ENCODE measurements around the gene HECTD1.
"Not testable (repeated sequence)": the region's sequence is repeated elsewhere in the genome, so short reads cannot be mapped to it uniquely, and the experiment has no call there.

The HECTD1 gene

DNA sequence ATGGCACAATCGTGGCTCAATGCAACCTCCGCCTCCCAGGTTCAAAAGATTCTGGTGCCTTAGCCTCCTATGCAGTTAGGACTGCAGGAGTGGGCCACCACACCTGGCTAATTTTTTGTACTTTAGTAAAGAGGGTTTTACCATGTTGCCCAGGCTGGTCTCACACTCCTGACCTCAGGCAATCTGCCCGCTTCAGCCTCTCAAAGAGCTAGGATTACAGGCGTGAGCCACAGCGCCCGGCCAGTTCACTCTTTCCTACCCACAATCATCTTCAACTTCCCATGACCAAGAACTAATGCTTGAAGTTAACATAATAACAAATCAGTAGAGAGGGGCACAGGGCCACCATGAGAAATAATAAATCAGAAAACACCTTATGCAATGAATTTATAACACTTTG lies 82.4 kb downstream of the HECTD1 start:
- ATAC-seq: no peak
- H3K4me1 Mint-ChIP-seq: peaks cover 33% of the 10 kb centered on the region
- H3K27me3 Mint-ChIP-seq: no peaks in the 10 kb centered on the region
- no peak overlapping the region for H3K4me3 Mint-ChIP-seq
- peaks cover 62% of the 10 kb centered on the region for H3K36me3 Mint-ChIP-seq (ENCODE audit: low read depth)
- no peak overlapping the region for H3K27ac Mint-ChIP-seq
- no peaks in the 10 kb centered on the region for H3K9me3 Mint-ChIP-seq
- no peak for DNase-seq

DNA sequence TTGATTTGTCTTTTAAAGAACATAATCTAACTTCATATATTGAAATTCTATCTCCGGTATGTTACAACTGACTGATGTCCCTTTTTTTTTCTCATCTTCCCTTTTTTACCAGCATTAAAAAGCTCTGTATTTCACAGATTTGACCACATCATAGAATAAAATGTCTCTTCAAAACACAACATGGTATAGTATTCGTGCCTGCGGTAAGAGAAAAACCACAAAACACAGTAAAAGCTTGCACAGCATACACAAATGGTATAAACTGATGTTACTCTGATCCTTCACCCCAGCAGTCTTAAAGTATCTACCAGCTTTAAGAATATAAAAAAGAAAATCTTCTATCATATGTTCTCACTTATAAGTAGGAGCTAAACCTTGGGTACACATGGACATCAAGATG lies 83.4 kb downstream of the HECTD1 start:
- Mint-ChIP-seq H3K4me1 (peaks cover 32% of the 10 kb centered on the region), H3K36me3 (ENCODE audit: low read depth) (peaks cover 63% of the 10 kb centered on the region), H3K27me3 (no peaks in the 10 kb centered on the region), H3K9me3 (no peaks in the 10 kb centered on the region), H3K4me3 (no peak overlapping the region), H3K27ac (no peak overlapping the region)
- DNase-seq (no peak), ATAC-seq (peak; percentile 47)

DNA sequence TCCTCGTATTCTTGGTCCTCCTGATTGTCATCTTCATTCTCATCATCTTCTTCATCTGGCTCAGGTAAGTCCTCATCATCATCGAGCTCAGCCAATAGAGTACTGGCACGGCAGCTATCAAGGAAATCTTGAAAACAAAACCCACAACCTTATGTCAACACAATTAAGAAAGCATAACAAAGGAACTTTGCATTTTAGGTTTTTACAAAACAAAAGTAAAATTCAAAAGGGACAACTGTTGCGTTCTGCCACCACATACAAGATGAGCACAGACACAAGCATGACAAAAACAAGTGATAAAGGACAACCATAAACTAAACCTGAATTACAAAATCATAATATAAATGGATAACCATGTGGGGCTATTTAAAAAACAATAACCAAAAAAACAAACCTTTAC lies 84.7 kb downstream of the HECTD1 start:
- Mint-ChIP-seq H3K4me3 (no peak overlapping the region), H3K4me1 (peaks cover 19% of the 10 kb centered on the region), H3K9me3 (no peaks in the 10 kb centered on the region), H3K27ac (no peak overlapping the region), H3K36me3 (ENCODE audit: low read depth) (peaks cover 59% of the 10 kb centered on the region), H3K27me3 (no peaks in the 10 kb centered on the region)
- no peak for ATAC-seq
- DNase-seq: no peak

DNA sequence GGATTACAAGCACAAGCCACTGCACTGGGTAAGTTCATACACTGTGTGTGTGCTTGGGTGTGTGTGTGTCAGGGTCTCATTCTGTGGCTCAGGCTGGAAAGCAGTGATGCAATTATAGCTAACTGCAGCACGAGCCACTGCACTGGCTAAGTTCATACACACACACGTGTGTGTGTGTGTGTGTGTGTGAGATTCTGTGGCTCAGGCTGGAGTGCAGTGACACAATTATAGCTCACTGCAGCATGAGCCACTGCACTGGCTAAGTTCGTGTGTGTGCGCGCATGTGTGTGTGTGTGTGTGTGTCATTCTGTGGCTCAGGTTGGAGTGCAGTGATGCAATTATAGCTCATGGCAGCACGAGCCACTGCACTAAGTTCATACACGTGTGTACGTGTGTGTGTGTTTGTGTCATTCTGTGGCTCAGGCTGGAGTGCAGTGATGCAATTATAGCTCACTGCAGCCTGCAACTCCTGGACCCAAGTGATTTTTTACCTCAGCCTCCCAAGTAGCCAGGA lies 85.4 kb downstream of the HECTD1 start:
- DNase-seq: no peak
- no peak overlapping the region for H3K27ac Mint-ChIP-seq
- H3K9me3 Mint-ChIP-seq: no peaks in the 10 kb centered on the region
- H3K27me3 Mint-ChIP-seq: no peaks in the 10 kb centered on the region
- no peak overlapping the region for H3K4me3 Mint-ChIP-seq
- no peak for ATAC-seq
- peaks cover 59% of the 10 kb centered on the region for H3K36me3 Mint-ChIP-seq (ENCODE audit: low read depth)
- H3K4me1 Mint-ChIP-seq: peaks cover 12% of the 10 kb centered on the region

DNA sequence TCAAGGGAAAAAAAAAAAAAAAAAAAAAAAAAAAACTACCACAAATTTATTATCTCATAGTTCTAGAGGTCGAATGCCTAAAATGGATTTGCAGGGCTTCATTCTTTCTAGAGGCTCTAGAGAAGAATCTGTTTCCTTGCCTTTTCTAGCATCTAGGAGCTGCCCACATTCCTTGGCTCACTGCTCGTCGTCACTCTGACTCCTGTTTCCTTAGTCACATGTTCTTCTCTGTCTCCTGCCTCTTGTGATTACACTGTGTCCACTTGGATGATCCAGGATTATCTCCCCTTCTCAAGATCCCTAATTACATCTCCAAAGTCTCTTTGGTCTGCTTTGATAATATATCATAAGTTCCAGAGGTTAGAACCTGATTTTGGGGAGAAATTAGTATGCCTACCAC lies 88.7 kb downstream of the HECTD1 start:
- H3K9me3 Mint-ChIP-seq: no peaks in the 10 kb centered on the region
- H3K27ac Mint-ChIP-seq: no peak overlapping the region
- H3K4me3 Mint-ChIP-seq: no peak overlapping the region
- DNase-seq (no peak), ATAC-seq (no peak)
- H3K36me3 Mint-ChIP-seq (ENCODE audit: low read depth): peaks cover 62% of the 10 kb centered on the region
- peaks cover under 1% of the 10 kb centered on the region for H3K4me1 Mint-ChIP-seq
- no peaks in the 10 kb centered on the region for H3K27me3 Mint-ChIP-seq

DNA sequence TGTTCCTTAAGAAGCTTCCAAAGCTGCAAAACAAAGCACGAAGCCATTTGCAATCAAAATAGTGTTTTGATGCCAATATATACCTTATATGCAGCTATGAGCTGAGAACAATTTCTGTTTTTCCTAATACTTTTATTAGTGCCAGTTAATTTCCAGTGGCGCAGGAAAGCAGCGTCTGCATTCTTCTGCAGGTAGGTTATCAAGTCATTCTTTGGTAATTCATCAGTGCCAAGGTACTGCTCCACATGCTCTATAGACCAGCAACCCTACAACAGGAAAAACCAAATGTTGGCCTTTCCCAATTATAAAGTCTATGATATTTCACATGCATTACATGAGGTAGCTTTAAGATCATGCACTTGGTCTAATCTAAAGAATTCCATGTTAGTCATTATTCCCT lies 93.8 kb downstream of the HECTD1 start:
- H3K27ac Mint-ChIP-seq: no peak overlapping the region
- H3K27me3 Mint-ChIP-seq: no peaks in the 10 kb centered on the region
- no peaks in the 10 kb centered on the region for H3K4me1 Mint-ChIP-seq
- ATAC-seq: no peak
- no peak for DNase-seq
- no peak overlapping the region for H3K4me3 Mint-ChIP-seq
- no peaks in the 10 kb centered on the region for H3K9me3 Mint-ChIP-seq
- peaks cover 59% of the 10 kb centered on the region for H3K36me3 Mint-ChIP-seq (ENCODE audit: low read depth)

DNA sequence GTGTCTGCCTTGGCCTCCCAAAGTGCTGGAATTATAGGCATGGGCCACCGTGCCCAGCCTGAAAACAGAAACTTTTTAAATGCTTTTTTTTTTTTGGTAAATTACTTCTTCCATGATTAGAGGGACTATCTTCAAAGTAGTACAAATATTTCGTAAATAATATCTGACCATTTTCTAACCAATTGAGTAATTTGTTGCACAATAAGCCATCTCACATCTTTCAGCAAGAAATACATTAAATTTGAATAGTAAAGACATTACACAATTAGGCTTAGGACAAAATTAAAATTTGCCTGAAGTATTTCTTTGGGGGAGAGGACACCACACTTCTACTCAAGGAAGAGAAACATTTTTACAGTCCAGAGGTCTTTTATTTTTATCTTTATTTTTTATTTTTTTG lies 96.7 kb downstream of the HECTD1 start:
- no peak overlapping the region for H3K27ac Mint-ChIP-seq
- H3K9me3 Mint-ChIP-seq: no peaks in the 10 kb centered on the region
- H3K4me1 Mint-ChIP-seq: peaks cover 8% of the 10 kb centered on the region
- no peak for DNase-seq
- H3K36me3 Mint-ChIP-seq (ENCODE audit: low read depth): peaks cover 62% of the 10 kb centered on the region
- ATAC-seq: no peak
- no peak overlapping the region for H3K4me3 Mint-ChIP-seq
- no peaks in the 10 kb centered on the region for H3K27me3 Mint-ChIP-seq

DNA sequence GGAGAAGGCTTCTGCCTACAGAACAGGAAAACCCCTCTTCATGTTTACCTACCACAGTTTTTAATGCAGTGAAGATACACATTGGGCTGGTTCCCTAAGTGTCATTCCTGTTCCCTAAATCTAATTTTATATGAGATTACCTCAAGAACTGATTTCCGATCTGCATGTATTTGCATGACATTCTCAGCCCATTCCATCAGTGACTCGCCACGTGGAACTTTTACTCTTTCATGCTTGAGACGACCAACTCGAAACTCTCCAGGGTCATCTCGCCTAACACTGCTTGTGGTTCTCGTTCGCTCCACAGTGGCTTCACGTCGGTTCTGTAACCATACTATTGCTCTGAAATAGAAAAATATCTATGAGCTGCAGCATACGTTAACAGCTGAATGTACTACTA lies 98.3 kb downstream of the HECTD1 start:
- Mint-ChIP-seq H3K4me1 (peaks cover 8% of the 10 kb centered on the region), H3K36me3 (ENCODE audit: low read depth) (peaks cover 67% of the 10 kb centered on the region), H3K4me3 (no peak overlapping the region), H3K27me3 (no peaks in the 10 kb centered on the region), H3K9me3 (no peaks in the 10 kb centered on the region), H3K27ac (no peak overlapping the region)
- ATAC-seq: no peak
- DNase-seq: no peak

DNA sequence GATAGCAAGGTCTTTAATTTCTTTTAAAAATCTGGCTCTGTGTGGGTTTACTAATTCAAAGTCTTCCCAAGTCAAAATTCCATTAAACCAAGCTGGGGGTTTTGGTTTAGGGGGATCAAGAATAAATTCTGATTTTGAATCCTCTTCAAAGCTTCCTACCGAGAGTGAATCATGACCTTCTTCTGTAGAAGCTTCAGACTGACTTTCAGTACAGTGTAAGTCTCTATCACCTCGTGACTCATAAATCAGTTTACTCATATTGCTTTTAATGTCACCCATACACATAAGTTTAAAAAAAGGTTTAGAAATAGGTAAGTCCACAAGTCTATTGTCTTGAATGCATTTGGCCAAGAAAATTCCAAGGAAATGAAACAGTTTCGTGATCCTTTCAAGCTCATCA lies 100.8 kb downstream of the HECTD1 start:
- DNase-seq (no peak), ATAC-seq (peak; percentile 97)
- H3K27me3 Mint-ChIP-seq: no peaks in the 10 kb centered on the region
- H3K36me3 Mint-ChIP-seq (ENCODE audit: low read depth): peaks cover 68% of the 10 kb centered on the region
- H3K4me3 Mint-ChIP-seq: no peak overlapping the region
- peaks cover 8% of the 10 kb centered on the region for H3K4me1 Mint-ChIP-seq
- no peaks in the 10 kb centered on the region for H3K9me3 Mint-ChIP-seq
- no peak overlapping the region for H3K27ac Mint-ChIP-seq

DNA sequence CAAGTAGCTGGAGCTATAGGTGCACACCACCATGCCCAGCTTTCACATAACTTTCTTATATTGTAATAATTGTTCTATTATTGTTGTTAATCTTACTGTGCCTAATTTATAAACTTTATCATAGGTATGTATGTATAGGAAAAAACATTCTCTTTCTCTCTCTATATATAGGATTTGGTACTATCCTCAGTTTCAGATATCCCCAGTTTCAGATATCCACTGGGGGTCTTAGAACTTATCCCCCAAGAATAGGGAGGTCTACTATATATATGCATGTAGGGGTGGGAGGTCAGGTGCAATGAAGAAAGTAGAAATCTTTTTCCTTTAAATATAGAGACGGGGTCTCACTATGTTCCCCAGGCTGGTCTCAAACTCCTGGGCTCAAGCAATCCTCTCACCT lies 110.5 kb downstream of the HECTD1 start:
- Mint-ChIP-seq H3K9me3 (no peaks in the 10 kb centered on the region), H3K36me3 (ENCODE audit: low read depth) (peaks cover 26% of the 10 kb centered on the region), H3K27me3 (no peaks in the 10 kb centered on the region), H3K4me1 (no peaks in the 10 kb centered on the region), H3K27ac (no peak overlapping the region), H3K4me3 (no peak overlapping the region)
- ATAC-seq (no peak), DNase-seq (no peak)

DNA sequence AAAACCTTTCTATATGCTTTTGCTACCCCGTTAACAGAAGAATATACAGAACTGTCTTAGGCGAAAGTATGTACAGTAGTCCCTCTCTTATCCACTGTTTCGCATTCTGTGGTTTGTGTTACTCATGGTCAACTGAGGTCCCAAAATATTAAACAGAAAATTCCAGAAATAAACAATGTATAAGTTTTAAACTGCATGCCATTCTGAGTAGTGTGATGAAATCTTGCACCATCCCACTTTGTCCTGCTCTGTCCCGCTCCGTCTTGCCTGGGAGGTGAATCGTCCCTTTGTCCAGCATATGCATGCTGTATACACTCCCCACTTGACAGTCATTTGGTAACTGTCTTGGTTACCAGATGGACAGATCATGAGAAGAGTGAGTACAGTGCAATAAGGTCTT lies 111.3 kb downstream of the HECTD1 start:
- Mint-ChIP-seq H3K4me1 (no peaks in the 10 kb centered on the region), H3K27me3 (no peaks in the 10 kb centered on the region), H3K4me3 (no peak overlapping the region), H3K36me3 (ENCODE audit: low read depth) (peaks cover 18% of the 10 kb centered on the region), H3K27ac (no peak overlapping the region), H3K9me3 (no peaks in the 10 kb centered on the region)
- ATAC-seq: no peak
- DNase-seq: no peak

DNA sequence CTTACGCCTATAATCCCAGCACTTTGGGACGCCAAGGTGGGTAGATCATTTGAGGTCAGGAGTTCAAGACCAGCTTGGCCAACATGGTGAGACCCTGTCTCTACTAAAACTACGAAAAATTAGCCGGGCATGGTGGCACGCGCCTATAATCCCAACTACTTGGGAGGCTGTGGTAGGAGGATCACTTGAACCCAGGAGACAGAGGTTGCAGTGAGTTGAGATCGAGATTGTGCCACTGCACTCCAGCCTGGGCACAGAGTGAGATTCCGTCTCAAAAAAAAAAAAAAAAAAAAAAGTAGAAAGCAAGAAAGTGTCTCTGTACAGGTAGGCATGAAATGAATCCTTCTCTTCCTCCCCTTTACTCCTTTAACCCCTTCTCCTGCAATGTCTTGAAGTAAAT lies 111.8 kb downstream of the HECTD1 start:
- H3K27ac Mint-ChIP-seq, H3K27me3 Mint-ChIP-seq, H3K4me3 Mint-ChIP-seq: not testable (repeated sequence)

DNA sequence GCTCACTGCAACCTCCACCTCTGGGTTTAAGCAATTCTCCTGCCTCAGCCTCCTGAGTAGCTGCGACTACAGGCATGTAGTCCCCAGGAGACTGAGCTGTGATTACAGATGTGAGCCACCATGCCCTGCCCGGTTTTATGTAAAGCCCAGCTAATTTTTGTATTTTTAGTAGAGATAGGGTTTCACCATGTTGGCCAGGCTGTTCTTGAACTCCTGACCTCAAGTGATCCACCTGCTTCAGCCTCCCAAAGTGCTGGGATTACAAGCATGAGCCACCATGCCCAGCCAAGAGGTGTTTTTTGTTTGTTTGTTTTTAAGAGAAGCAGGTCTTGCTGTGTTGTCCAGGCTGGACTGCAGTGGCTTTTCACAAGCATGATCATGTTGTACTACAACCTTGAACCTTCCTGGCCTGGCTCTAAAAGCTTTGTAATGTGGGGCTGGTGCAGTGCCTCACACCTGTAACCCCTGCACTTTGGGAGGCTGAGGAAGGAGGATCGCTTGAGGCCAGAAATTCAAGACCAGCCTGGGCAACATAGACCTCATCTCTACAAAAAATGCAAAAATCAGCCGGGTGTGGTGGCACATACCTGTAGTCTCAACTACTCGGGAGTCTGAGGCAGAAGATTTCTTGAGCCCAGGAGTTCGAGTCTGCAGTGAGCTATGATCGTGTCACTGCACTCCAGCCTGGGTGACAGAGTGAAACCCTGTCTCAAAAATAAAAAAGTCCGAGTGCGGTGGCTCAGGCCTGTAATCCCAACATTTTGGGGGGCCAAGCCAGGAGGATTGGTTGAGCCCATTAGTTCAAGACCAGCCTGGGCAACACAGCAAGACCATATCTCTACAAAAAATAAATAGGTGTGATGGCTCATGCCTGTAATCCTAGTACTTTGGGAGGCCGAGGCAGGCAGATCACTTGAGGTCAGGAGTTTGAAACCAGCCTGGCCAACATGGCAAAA lies 113.4 kb downstream of the HECTD1 start:
- H3K4me1 Mint-ChIP-seq: not testable (repeated sequence)

More for the DNA sequence above, 111.8 kb downstream of the HECTD1 start:
- not testable (repeated sequence) for H3K4me1 Mint-ChIP-seq, H3K9me3 Mint-ChIP-seq, ATAC-seq, DNase-seq
- H3K36me3 Mint-ChIP-seq (ENCODE audit: low read depth): peaks cover 14% of the 10 kb centered on the region

DNA sequence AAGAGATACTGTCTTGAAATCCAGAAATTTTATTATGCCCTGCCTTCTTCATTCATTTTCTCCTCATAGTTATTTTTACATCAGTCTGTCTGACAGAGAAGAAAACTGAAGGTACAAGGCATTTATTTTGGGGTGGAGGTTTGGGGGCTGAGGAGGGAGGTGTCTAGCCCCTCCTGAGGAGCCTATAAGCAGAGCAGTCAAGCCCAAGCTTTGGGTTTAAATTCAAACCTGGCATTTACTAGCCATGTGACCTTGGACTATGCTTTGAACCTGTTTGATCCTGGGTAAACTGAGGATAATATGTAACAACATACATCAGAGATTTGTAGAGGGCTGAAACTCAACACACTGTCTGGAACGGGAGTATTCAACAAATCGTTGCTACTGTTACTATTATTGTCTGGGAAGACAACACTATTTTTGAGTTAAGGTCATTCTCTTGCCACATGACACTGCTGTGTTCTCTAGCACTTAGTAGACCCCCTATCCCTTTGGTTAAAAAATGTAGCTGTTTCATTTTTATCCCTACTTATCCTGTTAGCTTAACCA lies 115.4 kb downstream of the HECTD1 start:
- H3K4me1 Mint-ChIP-seq: no peaks in the 10 kb centered on the region
- ATAC-seq: no peak
- no peak for DNase-seq
- no peaks in the 10 kb centered on the region for H3K9me3 Mint-ChIP-seq
- H3K4me3 Mint-ChIP-seq: no peak overlapping the region
- H3K27ac Mint-ChIP-seq: no peak overlapping the region
- H3K27me3 Mint-ChIP-seq: no peaks in the 10 kb centered on the region
- no peaks in the 10 kb centered on the region for H3K36me3 Mint-ChIP-seq (ENCODE audit: low read depth)

More for the DNA sequence above, 113.4 kb downstream of the HECTD1 start:
- not testable (repeated sequence) for H3K4me3 Mint-ChIP-seq; H3K27me3 Mint-ChIP-seq; H3K27ac Mint-ChIP-seq; H3K9me3 Mint-ChIP-seq; H3K36me3 Mint-ChIP-seq (ENCODE audit: low read depth); ATAC-seq; DNase-seq
